Sigmoid colon (tissue), 4 donors: ENCODE measurements around the gene CHRNB1.

Source experiments
- CTCF ChIP-seq, 4 experiments: fragments of 450-650 bp in 3 of 4; fragments of 200-600 bp in 1 of 4; IDR thresholded peaks; one replicate each; pipeline ENCODE4 v1.5.1; 2016 to 2019; ENCODE audit warnings: antibody characterized with exemption in 4 of 4, mild to moderate bottlenecking in 3 of 4, moderate library complexity in 2 of 4
- EP300 ChIP-seq, 4 donors: sonication (generic); formaldehyde crosslinking; IDR thresholded peaks; one replicate each; pipeline ENCODE4 v1.6.1; 2017; ENCODE audit warnings: antibody characterized with exemption in 4 of 4
- POLR2A ChIP-seq, 2 donors: fragments of 450-650 bp; IDR thresholded peaks; one replicate each; pipeline ENCODE4 v1.6.1; 2016; ENCODE audit warnings: antibody characterized with exemption in 2 of 2, mild to moderate bottlenecking in 2 of 2, moderate library complexity in 2 of 2
- POLR2AphosphoS5 ChIP-seq, 4 donors: sonication (generic); formaldehyde crosslinking; IDR thresholded peaks; one replicate each; pipeline ENCODE4 v1.6.1; 2017; ENCODE audit warnings: antibody characterized with exemption in 4 of 4

- TF ChIP-seq CTCF (IDR thresholded peaks at IDR 0.05) (no peak), POLR2A (IDR thresholded peaks at IDR 0.05) (no peak), EP300 (IDR thresholded peaks at IDR 0.05) (no peak), POLR2AphosphoS5 (IDR thresholded peaks at IDR 0.05) (no peak)
Measured at GRCh38 chr17:7468804-7469389, 24.0 kb downstream of the CHRNB1 start.
